Measurements from ENCODE around the gene CAMK1.

GRCh38 chr3:9800529-9800928, 30.8 kb upstream of the CAMK1 start:
- TF ChIP-seq CTCF (IDR thresholded peaks at IDR 0.05 in 2 of 3, conservative IDR thresholded peaks at IDR 0.05 in 1 of 3; ENCODE audit: insufficient read depth in 2 of 3, low read depth in 1 of 3, low read length in 3 of 3) (peak in 2 of 3 experiments; percentile 22 to 27; a peak in 3 of 6 replicates), KDM4B (IDR thresholded peaks at IDR 0.05; ENCODE audit: borderline replicate concordance in 2 of 2, low read depth in 1 of 2) (no peak), KAT2B (IDR thresholded peaks at IDR 0.05; ENCODE audit: low read depth, low read length) (no peak), ZFX (CRISPR knock-in tag; IDR thresholded peaks at IDR 0.05) (no peak), PHF20 (IDR thresholded peaks at IDR 0.05; ENCODE audit: partially characterized antibody) (no peak), ZNF175 (CRISPR knock-in tag; IDR thresholded peaks at IDR 0.05; ENCODE audit: low read depth) (no peak)
